Natural killer cell (primary cell): ENCODE measurements around the gene COL4A1. TPM values are rescaled to one million over a fixed set of nuclear protein-coding genes. Genes with fewer than 3 reads are reported as not detected.

ENCODE experiments used
- ATAC-seq, 3 donors: fragments of 150-1000 bp in 2 of 3; fragments of 200-7000 bp in 1 of 3; cut with Tn5 transposase; 1 replicate in 1 of 3; 2 replicates in 2 of 3; pipeline ENCODE4 v1.10.0; 2021; ENCODE audit warnings: mild to moderate bottlenecking in 2 of 3, moderate library complexity in 2 of 3
- DNase-seq, 2 donors: peaks; one replicate each; pipeline versions ENCODE4 v3.0.0 to v3.0.0-alpha.2; 2013 to 2021; ENCODE audit warnings: mixed read lengths in 1 of 2
- H3K27ac ChIP-seq: one replicate; pipeline ENCODE4 v1.5.1; 2013; ENCODE audit warnings: mild to moderate bottlenecking, low read length
- H3K27me3 ChIP-seq: one replicate; pipeline ENCODE4 v1.6.1; 2013; ENCODE audit warnings: low read length; ENCODE audit not compliant: control insufficient read depth, insufficient read depth
- H3K36me3 ChIP-seq: one replicate; pipeline ENCODE4 v1.6.1; 2013; ENCODE audit warnings: low read length; ENCODE audit not compliant: control insufficient read depth, insufficient read depth
- H3K4me1 ChIP-seq: one replicate; pipeline ENCODE4 v1.6.1; 2013; ENCODE audit warnings: low read length; ENCODE audit not compliant: control insufficient read depth, insufficient read depth
- H3K4me3 ChIP-seq: one replicate; pipeline ENCODE4 v1.5.1; 2013; ENCODE audit warnings: low read length
- H3K9me3 ChIP-seq: one replicate; pipeline ENCODE4 v1.6.1; 2013; ENCODE audit warnings: low read length; ENCODE audit not compliant: control insufficient read depth, insufficient read depth
- H3K27ac Mint-ChIP-seq, 2 donors: one replicate each; pipeline ENCODE4 v1.8.0; 2022; ENCODE audit warnings: mild to moderate bottlenecking in 2 of 2, mixed read lengths in 2 of 2, moderate library complexity in 1 of 2
- H3K27me3 Mint-ChIP-seq, 2 donors: one replicate each; pipeline ENCODE4 v1.8.0; 2022; ENCODE audit warnings: low read depth in 2 of 2, mixed read lengths in 2 of 2
- H3K36me3 Mint-ChIP-seq: one replicate; pipeline ENCODE4 v1.8.0; 2022; ENCODE audit warnings: mixed read lengths
- H3K4me1 Mint-ChIP-seq, 2 donors: one replicate each; pipeline ENCODE4 v1.8.0; 2022; ENCODE audit warnings: mixed read lengths in 2 of 2
- H3K4me3 Mint-ChIP-seq: one replicate; pipeline ENCODE4 v1.8.0; 2022; ENCODE audit warnings: mild to moderate bottlenecking, moderate library complexity, mixed read lengths
- H3K9me3 Mint-ChIP-seq, 2 donors: one replicate each; pipeline ENCODE4 v1.8.0; 2022; ENCODE audit warnings: mixed read lengths in 2 of 2
- CTCF ChIP-seq: fragments of 200-600 bp; IDR thresholded peaks from one replicate; pipeline ENCODE4 v1.8.0; 2022; ENCODE audit warnings: antibody characterized with exemption
- WGBS: methylation state at CpG from one replicate; pipeline ENCODE4 v1.1.7; 2013; ENCODE audit warnings: missing lambda C conversion rate; ENCODE audit not compliant: insufficient coverage; 5-methylcytosine and 5-hydroxymethylcytosine counted together
- intact Hi-C: fragments of 100-400 bp; cut with micrococcal nuclease; formaldehyde crosslinking; loops from one replicate; pipeline ENCODE4 v1.14.2; 2022
- total RNA-seq, 4 donors: library from RNA; stranded (reverse); fragments of 120-200 nt in 1 of 4; gene quantifications; one replicate each; pipeline versions ENCODE4 v1.2.3 to v1.2.4, GENCODE V29; 2013 to 2022

Gene COL4A1
- total RNA-seq, 3 donors from 2014 or later (not counting 1 experiment from before 2014, with no cell fraction given) = not detected

- H3K4me3 Mint-ChIP-seq = no peak overlapping the region
- DNase-seq (no peak), ATAC-seq (no peak)
- H3K27me3 Mint-ChIP-seq = peaks cover 17 to 45% of the 10 kb centered on the region in 2 donors
- H3K9me3 Mint-ChIP-seq = no peaks in the 10 kb centered on the region
- Histone ChIP-seq H3K9me3 (no peaks in the 10 kb centered on the region), H3K4me1 (no peaks in the 10 kb centered on the region), H3K27ac (no peak overlapping the region), H3K27me3 (peaks cover 3% of the 10 kb centered on the region), H3K4me3 (no peak overlapping the region), H3K36me3 (no peaks in the 10 kb centered on the region)
- no peak overlapping the region for H3K27ac Mint-ChIP-seq
- intact Hi-C loops = no loop called here
- no peaks in the 10 kb centered on the region for H3K36me3 Mint-ChIP-seq
- WGBS = 84% methylated on average over 10 of the region's 10 CpGs
- no peaks in the 10 kb centered on the region for H3K4me1 Mint-ChIP-seq
- no peak for TF ChIP-seq CTCF
Observed at GRCh38 chr13:110324026-110324749, 17.2 kb upstream of the COL4A1 start.

DNA sequence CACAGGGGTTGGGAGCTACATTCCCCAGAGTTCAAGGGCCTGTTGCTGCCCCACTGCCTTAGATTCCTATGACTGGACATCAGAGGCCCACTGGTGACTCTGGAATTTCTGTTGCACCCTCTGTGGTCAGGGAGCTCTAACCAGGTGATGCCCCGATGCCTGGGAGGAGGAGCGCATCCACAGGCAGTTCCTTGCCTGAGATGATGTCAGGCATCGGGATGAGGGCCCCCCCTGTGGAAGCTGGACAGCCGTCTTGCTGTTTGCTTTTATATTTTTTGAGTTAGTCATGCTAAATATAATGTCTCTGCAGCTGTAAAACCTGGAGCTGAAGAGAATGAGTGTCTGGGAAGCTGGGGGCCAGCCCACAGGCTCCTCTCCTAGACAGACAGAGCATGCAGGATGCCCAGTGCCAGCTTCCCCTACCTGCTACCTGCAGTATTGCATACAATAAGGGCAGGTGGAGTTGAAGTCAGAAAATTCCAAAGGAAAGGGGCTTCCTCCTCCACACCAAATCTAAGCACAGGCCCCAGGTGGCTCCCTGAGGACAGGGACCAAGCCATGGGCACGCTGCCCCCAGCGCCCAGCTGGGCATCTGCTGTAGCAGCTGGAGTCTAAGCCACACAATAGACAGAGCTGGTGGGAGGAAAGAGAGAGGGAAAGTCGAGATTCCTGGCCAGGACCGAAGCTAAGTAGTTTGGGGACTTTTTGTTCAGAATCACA is 16.4 kb upstream of the COL4A1 start:
- Histone ChIP-seq H3K27ac (no peak overlapping the region), H3K4me1 (no peaks in the 10 kb centered on the region), H3K9me3 (no peaks in the 10 kb centered on the region), H3K27me3 (peaks cover 3% of the 10 kb centered on the region), H3K36me3 (no peaks in the 10 kb centered on the region), H3K4me3 (no peak overlapping the region)
- TF ChIP-seq CTCF = no peak
- Mint-ChIP-seq H3K9me3 (no peaks in the 10 kb centered on the region), H3K36me3 (no peaks in the 10 kb centered on the region), H3K4me3 (no peak overlapping the region), H3K27ac (no peak overlapping the region), H3K4me1 (no peaks in the 10 kb centered on the region), H3K27me3 (peaks cover 17 to 39% of the 10 kb centered on the region in 2 donors)
- 83% methylated on average over 8 of the region's 8 CpGs for WGBS
- intact Hi-C loops = no loop called here
- no peak for DNase-seq
- ATAC-seq = no peak

GRCh38 chr13:110322828-110323171 is 15.8 kb upstream of the COL4A1 start:
- no peak overlapping the region for H3K4me3 ChIP-seq
- intact Hi-C loops = no loop called here
- Mint-ChIP-seq H3K4me1 (no peaks in the 10 kb centered on the region), H3K9me3 (no peaks in the 10 kb centered on the region), H3K27ac (no peak overlapping the region), H3K27me3 (peaks cover 17 to 35% of the 10 kb centered on the region in 2 donors), H3K4me3 (no peak overlapping the region), H3K36me3 (no peaks in the 10 kb centered on the region)
- DNase-seq (no peak), ATAC-seq (no peak)
- H3K27me3 ChIP-seq = peaks cover 3% of the 10 kb centered on the region
- H3K4me1 ChIP-seq = no peaks in the 10 kb centered on the region
- no peak for TF ChIP-seq CTCF
- no peaks in the 10 kb centered on the region for H3K36me3 ChIP-seq
- no peaks in the 10 kb centered on the region for H3K9me3 ChIP-seq
- no peak overlapping the region for H3K27ac ChIP-seq
- WGBS = 86% methylated on average over 7 of the region's 7 CpGs
